HepG2 (cell line): ENCODE results near the gene LST1. TPM values are rescaled to one million over a fixed set of nuclear protein-coding genes. Genes with fewer than 3 reads are reported as not detected.

Experiments
- ADNP ChIP-seq: sonication (generic); formaldehyde crosslinking; IDR thresholded peaks from 2 replicates; pipeline ENCODE4 v1.4.0; 2020; ENCODE audit warnings: missing genetic modification reagents
- CENPT ChIP-seq: sonication (generic); formaldehyde crosslinking; IDR thresholded peaks from 2 replicates; pipeline ENCODE4 v1.8.0; 2022; ENCODE audit warnings: low read depth, mild to moderate bottlenecking, moderate library complexity, missing genetic modification reagents
- DNMT3B ChIP-seq: conservative IDR thresholded peaks from 2 replicates; pipeline ENCODE4 v1.6.1; 2016; ENCODE audit warnings: missing biosample characterization, control low read depth
- FOXK1 ChIP-seq: sonication (generic); formaldehyde crosslinking; IDR thresholded peaks from 2 replicates; pipeline ENCODE4 v1.4.0; 2020; ENCODE audit warnings: low read depth, missing genetic modification reagents, borderline replicate concordance
- GLI4 ChIP-seq: sonication (generic); formaldehyde crosslinking; IDR thresholded peaks from 2 replicates; pipeline ENCODE4 v1.5.1; 2020; ENCODE audit warnings: missing genetic modification reagents, mild to moderate bottlenecking, moderate library complexity, borderline replicate concordance
- HNRNPUL1 ChIP-seq: fragments of 200-400 bp; formaldehyde crosslinking; IDR thresholded peaks from 2 replicates; pipeline ENCODE4 v1.6.1; 2017; ENCODE audit warnings: low read depth, mild to moderate bottlenecking, low read length, moderate library complexity
- IKZF1 ChIP-seq: fragments of 450-650 bp; IDR thresholded peaks from 2 replicates; pipeline ENCODE4 v1.7.1; 2016
- ISX ChIP-seq: sonication (generic); formaldehyde crosslinking; conservative IDR thresholded peaks from 2 replicates; pipeline ENCODE4 v1.5.0; 2020; ENCODE audit warnings: missing genetic modification reagents
- POGZ ChIP-seq: sonication (generic); formaldehyde crosslinking; IDR thresholded peaks from 2 replicates; pipeline ENCODE4 v1.4.0; 2020; ENCODE audit warnings: mild to moderate bottlenecking, missing genetic modification reagents
- PRMT3 ChIP-seq: sonication (generic); formaldehyde crosslinking; IDR thresholded peaks from 2 replicates; pipeline ENCODE4 v1.8.1; 2022; ENCODE audit warnings: low read depth, mild to moderate bottlenecking, moderate library complexity, missing genetic modification reagents, borderline replicate concordance
- PTBP1 ChIP-seq: fragments of 200-400 bp; formaldehyde crosslinking; IDR thresholded peaks from 2 replicates; pipeline ENCODE4 v1.6.1; 2018; ENCODE audit warnings: low read length, low read depth; ENCODE audit not compliant: poor library complexity, severe bottlenecking
- RCOR2 ChIP-seq: IDR thresholded peaks from 2 replicates; pipeline ENCODE4 v1.6.1; 2016; ENCODE audit warnings: missing biosample characterization, missing genetic modification reagents
- SMARCE1 ChIP-seq: fragments of 450-650 bp; IDR thresholded peaks from 2 replicates; pipeline ENCODE4 v1.6.1; 2017; ENCODE audit warnings: borderline replicate concordance
- TSC22D2 ChIP-seq: sonication (generic); formaldehyde crosslinking; IDR thresholded peaks from 2 replicates; pipeline ENCODE4 v1.5.1; 2020; ENCODE audit warnings: missing genetic modification reagents, mild to moderate bottlenecking, borderline replicate concordance
- XRCC5 ChIP-seq: fragments of 200-400 bp; formaldehyde crosslinking; optimal IDR thresholded peaks from 2 replicates; pipeline ENCODE3; 2017; ENCODE audit warnings: mild to moderate bottlenecking, low read length
- ZBTB20 ChIP-seq: sonication (generic); formaldehyde crosslinking; IDR thresholded peaks from 2 replicates; pipeline ENCODE4 v1.8.1; 2023; ENCODE audit warnings: missing genetic modification reagents, low read depth, mild to moderate bottlenecking, borderline replicate concordance
- ZFP90 ChIP-seq: sonication (generic); formaldehyde crosslinking; IDR thresholded peaks from 2 replicates; pipeline ENCODE4 v1.8.0; 2022; ENCODE audit warnings: missing genetic modification reagents, mild to moderate bottlenecking, inconsistent platforms, borderline replicate concordance
- ZNF138 ChIP-seq: sonication (generic); formaldehyde crosslinking; IDR thresholded peaks from 2 replicates; pipeline ENCODE4 v1.5.0; 2020; ENCODE audit warnings: mild to moderate bottlenecking, low read depth, missing genetic modification reagents
- ZNF207 ChIP-seq: fragments of 450-650 bp; IDR thresholded peaks from 2 replicates; pipeline ENCODE4 v1.6.1; 2016; ENCODE audit warnings: antibody characterized with exemption, borderline replicate concordance
- ZNF331 ChIP-seq: sonication (generic); formaldehyde crosslinking; IDR thresholded peaks from 2 replicates; pipeline ENCODE4 v1.4.0; 2020; ENCODE audit warnings: missing genetic modification reagents
- ZNF549 ChIP-seq: sonication (generic); formaldehyde crosslinking; IDR thresholded peaks from 2 replicates; pipeline ENCODE4 v1.5.0; 2020; ENCODE audit warnings: missing genetic modification reagents
- polyA plus RNA-seq, 8 experiments: library from polyadenylated mRNA; depleted of rRNA in 3 of 8; stranded (reverse) in 7 of 8; unstranded in 1 of 8; fragments of >200 nt; fragmentation: Illumina TruSeq in 4 of 8; extraction: Trizol in 4 of 8; gene quantifications; 2 replicates each; pipeline versions ENCODE4 v1.2.1 to v1.2.3, GENCODE V29; 2011 to 2016; ENCODE audit warnings: low read depth in 4 of 8, missing spikeins in 1 of 8, mixed read lengths in 1 of 8; ENCODE audit not compliant: insufficient read depth in 1 of 8
- total RNA-seq, 5 experiments: library from RNA; depleted of rRNA; stranded (reverse); fragments of >200 nt; fragmentation: Illumina TruSeq; extraction: Trizol; gene quantifications; 2 replicates each; pipeline ENCODE4 v1.2.3, GENCODE V29; 2016; ENCODE audit warnings: low read depth in 1 of 5
- TF ChIP-seq, protein P1 (sequence below): sonication (generic); formaldehyde crosslinking; IDR thresholded peaks from 2 replicates; pipeline ENCODE4 v1.4.0; 2020; ENCODE audit warnings: missing genetic modification reagents, borderline replicate concordance
- TF ChIP-seq, protein P2 (sequence below): sonication (generic); formaldehyde crosslinking; IDR thresholded peaks from 2 replicates; pipeline ENCODE4 v1.5.0; 2020; ENCODE audit warnings: missing genetic modification reagents, mild to moderate bottlenecking, borderline replicate concordance
- TF ChIP-seq, protein P3 (sequence below): sonication (generic); formaldehyde crosslinking; IDR thresholded peaks from 2 replicates; pipeline ENCODE4 v1.8.1; 2023; ENCODE audit warnings: mild to moderate bottlenecking, missing genetic modification reagents

The LST1 gene
- total and polyA plus RNA-seq, 2 of the 13 experiments (the other 11 are each of a cell fraction or from before 2014, with no cell fraction given) = not detected

DNA sequence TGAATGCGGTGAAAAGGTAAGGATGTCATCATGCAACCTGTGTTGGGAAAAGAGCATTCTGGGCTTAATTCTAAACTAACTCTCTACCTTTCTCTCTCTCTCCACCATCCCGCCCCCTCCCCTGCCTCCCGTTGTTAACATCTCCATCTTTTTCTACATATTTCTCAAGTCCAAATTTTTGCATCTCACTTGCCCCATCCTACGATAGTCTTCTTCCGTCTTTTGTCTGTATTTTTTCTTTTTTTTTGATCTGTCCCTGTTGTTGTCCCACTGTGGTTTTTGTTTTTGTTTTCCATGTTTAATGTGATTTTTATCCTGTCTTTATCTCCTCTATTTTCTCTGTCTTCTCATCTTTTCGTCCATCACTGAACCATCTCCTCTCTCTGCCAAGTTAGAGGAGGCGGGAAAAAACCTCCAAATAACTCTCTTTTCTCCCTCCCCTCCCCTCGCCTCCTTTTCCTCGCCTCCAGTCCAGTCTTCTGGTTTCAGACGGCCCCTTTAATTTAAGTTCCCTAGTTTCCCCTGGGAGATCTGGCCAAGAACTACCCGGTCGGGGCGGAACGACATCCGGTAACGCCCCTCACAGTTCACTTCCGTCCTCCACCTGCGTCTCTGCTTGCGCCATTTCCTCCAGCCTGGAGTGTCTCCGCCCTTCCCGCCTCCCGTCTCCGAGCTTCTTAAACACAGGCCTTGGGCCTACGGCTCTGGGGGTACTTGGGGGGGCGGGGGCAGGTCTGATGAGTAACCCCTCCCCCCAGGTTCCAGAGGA lies 38.9 kb upstream of the LST1 start, which contains the start of gene NFKBIL1 (continued):
- TF ChIP-seq, protein P1, sequence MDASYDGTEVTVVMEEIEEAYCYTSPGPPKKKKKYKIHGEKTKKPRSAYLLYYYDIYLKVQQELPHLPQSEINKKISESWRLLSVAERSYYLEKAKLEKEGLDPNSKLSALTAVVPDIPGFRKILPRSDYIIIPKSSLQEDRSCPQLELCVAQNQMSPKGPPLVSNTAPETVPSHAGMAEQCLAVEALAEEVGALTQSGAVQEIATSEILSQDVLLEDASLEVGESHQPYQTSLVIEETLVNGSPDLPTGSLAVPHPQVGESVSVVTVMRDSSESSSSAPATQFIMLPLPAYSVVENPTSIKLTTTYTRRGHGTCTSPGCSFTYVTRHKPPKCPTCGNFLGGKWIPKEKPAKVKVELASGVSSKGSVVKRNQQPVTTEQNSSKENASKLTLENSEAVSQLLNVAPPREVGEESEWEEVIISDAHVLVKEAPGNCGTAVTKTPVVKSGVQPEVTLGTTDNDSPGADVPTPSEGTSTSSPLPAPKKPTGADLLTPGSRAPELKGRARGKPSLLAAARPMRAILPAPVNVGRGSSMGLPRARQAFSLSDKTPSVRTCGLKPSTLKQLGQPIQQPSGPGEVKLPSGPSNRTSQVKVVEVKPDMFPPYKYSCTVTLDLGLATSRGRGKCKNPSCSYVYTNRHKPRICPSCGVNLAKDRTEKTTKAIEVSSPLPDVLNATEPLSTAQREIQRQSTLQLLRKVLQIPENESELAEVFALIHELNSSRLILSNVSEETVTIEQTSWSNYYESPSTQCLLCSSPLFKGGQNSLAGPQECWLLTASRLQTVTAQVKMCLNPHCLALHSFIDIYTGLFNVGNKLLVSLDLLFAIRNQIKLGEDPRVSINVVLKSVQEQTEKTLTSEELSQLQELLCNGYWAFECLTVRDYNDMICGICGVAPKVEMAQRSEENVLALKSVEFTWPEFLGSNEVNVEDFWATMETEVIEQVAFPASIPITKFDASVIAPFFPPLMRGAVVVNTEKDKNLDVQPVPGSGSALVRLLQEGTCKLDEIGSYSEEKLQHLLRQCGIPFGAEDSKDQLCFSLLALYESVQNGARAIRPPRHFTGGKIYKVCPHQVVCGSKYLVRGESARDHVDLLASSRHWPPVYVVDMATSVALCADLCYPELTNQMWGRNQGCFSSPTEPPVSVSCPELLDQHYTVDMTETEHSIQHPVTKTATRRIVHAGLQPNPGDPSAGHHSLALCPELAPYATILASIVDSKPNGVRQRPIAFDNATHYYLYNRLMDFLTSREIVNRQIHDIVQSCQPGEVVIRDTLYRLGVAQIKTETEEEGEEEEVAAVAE (CRISPR knock-in tag) = peak; percentile 55; the same call in 1 of the 2 replicates
- TF ChIP-seq, protein P2, sequence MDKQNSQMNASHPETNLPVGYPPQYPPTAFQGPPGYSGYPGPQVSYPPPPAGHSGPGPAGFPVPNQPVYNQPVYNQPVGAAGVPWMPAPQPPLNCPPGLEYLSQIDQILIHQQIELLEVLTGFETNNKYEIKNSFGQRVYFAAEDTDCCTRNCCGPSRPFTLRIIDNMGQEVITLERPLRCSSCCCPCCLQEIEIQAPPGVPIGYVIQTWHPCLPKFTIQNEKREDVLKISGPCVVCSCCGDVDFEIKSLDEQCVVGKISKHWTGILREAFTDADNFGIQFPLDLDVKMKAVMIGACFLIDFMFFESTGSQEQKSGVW (CRISPR knock-in tag) = no peak
- TF ChIP-seq PTBP1 (peak; percentile 49), ZBTB20 (CRISPR knock-in tag) (no peak), PRMT3 (CRISPR knock-in tag) (no peak), CENPT (CRISPR knock-in tag) (no peak), SMARCE1 (no peak), DNMT3B (CRISPR knock-in tag) (peak; percentile 54; the same call in 1 of the 2 replicates), HNRNPUL1 (no peak), IKZF1 (no peak), ZNF549 (CRISPR knock-in tag) (no peak), ZFP90 (CRISPR knock-in tag) (no peak; the same call in 1 of the 2 replicates), TSC22D2 (peak; percentile 38; the same call in 1 of the 2 replicates), ZNF207 (no peak), ZNF138 (no peak), ADNP (CRISPR knock-in tag) (no peak), ZNF331 (peak; percentile 82), RCOR2 (no peak; the same call in 1 of the 2 replicates), POGZ (CRISPR knock-in tag) (peak; percentile 65; the same call in 1 of the 2 replicates), XRCC5 (peak; percentile 86), GLI4 (CRISPR knock-in tag) (no peak), ISX (CRISPR knock-in tag) (no peak), FOXK1 (CRISPR knock-in tag) (peak; percentile 92; the same call in 1 of the 2 replicates)
- TF ChIP-seq, protein P3, sequence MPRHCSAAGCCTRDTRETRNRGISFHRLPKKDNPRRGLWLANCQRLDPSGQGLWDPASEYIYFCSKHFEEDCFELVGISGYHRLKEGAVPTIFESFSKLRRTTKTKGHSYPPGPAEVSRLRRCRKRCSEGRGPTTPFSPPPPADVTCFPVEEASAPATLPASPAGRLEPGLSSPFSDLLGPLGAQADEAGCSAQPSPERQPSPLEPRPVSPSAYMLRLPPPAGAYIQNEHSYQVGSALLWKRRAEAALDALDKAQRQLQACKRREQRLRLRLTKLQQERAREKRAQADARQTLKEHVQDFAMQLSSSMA (CRISPR knock-in tag) = no peak
